DMS153 treated with DMSO at 0.1 percent for 48 hours (cell line): ENCODE measurements around the gene SYT13.

Source experiments
- DNase-seq: peaks from one replicate; lab custom pipeline; 2025; ENCODE audit not compliant: unreplicated experiment; lab: John Stamatoyannopoulos, UW

The SYT13 gene

GRCh38 chr11:45224766-45225165, 61.4 kb downstream of the SYT13 start:
- DNase-seq, result no peak

GRCh38 chr11:45223496-45223895, 62.6 kb downstream of the SYT13 start:
- no peak for DNase-seq

- no peak for DNase-seq
Measured at GRCh38 chr11:45219411-45219810, 66.7 kb downstream of the SYT13 start.

GRCh38 chr11:45218705-45219104, 67.4 kb downstream of the SYT13 start:
- no peak for DNase-seq

- DNase-seq, result no peak
Measured at GRCh38 chr11:45217991-45218390, 68.2 kb downstream of the SYT13 start.

- DNase-seq, result no peak
Measured at GRCh38 chr11:45216901-45217300, 69.2 kb downstream of the SYT13 start.

- no peak for DNase-seq
Measured at GRCh38 chr11:45216031-45216430, 70.1 kb downstream of the SYT13 start.

GRCh38 chr11:45215098-45215865, 70.9 kb downstream of the SYT13 start:
- no peak for DNase-seq

- DNase-seq, result no peak
Measured at GRCh38 chr11:45213717-45214116, 72.4 kb downstream of the SYT13 start.

GRCh38 chr11:45213316-45213665, 72.8 kb downstream of the SYT13 start:
- no peak for DNase-seq

- DNase-seq, result no peak
Measured at GRCh38 chr11:45212566-45213315, 73.4 kb downstream of the SYT13 start.

- no peak for DNase-seq
Measured at GRCh38 chr11:45211732-45212131, 74.4 kb downstream of the SYT13 start.

GRCh38 chr11:45210846-45211245, 75.3 kb downstream of the SYT13 start:
- no peak for DNase-seq

- peak; percentile 88 for DNase-seq
Measured at GRCh38 chr11:45209891-45210699, 76.0 kb downstream of the SYT13 start.

GRCh38 chr11:45209000-45209879, 76.9 kb downstream of the SYT13 start:
- DNase-seq, result peak; percentile 28

GRCh38 chr11:45208135-45208534, 78.0 kb downstream of the SYT13 start:
- DNase-seq, result peak; percentile 93

GRCh38 chr11:45205978-45206377, 80.2 kb downstream of the SYT13 start:
- no peak for DNase-seq

- no peak for DNase-seq
Measured at GRCh38 chr11:45204761-45205160, 81.4 kb downstream of the SYT13 start.

- DNase-seq, result no peak
Measured at GRCh38 chr11:45193695-45194094, 92.4 kb downstream of the SYT13 start.
